Vagina (tissue), 2 donors: Measurements from ENCODE around the gene ZFP64. TPM values are rescaled to one million over a fixed set of nuclear protein-coding genes. Genes with fewer than 3 reads are reported as not detected.

Source experiments
- DNase-seq, 2 donors: peaks; one replicate each; pipeline ENCODE4 v3.0.0-alpha.2; 2017; ENCODE audit errors: extremely low spot score in 2 of 2
- H3K27ac ChIP-seq: fragments of 200-600 bp; sonication (generic); one replicate; pipeline ENCODE4 v1.5.1; 2019
- H3K27me3 ChIP-seq: fragments of 200-600 bp; sonication (generic); one replicate; pipeline ENCODE4 v1.5.1; 2019
- H3K36me3 ChIP-seq, 2 donors: fragments of 200-600 bp; sonication (generic); one replicate each; pipeline ENCODE4 v1.5.1; 2017 to 2019
- H3K4me1 ChIP-seq: fragments of 200-600 bp; sonication (generic); one replicate; pipeline ENCODE4 v1.5.1; 2019
- H3K4me3 ChIP-seq, 2 donors: fragments of 200-600 bp; sonication (generic); 1 replicate in 1 of 2; 2 replicates in 1 of 2; pipeline ENCODE4 v1.5.1; 2016 to 2019
- H3K9me3 ChIP-seq: fragments of 200-600 bp; sonication (generic); one replicate; pipeline ENCODE4 v1.5.1; 2019
- POLR2A ChIP-seq, 2 donors: fragments of 450-650 bp; IDR thresholded peaks; one replicate each; pipeline ENCODE4 v1.6.1; 2017; ENCODE audit warnings: antibody characterized with exemption in 2 of 2, mild to moderate bottlenecking in 2 of 2, moderate library complexity in 2 of 2
- POLR2AphosphoS5 ChIP-seq, 2 donors: sonication (generic); formaldehyde crosslinking; IDR thresholded peaks; one replicate each; pipeline ENCODE4 v1.9.0; 2017; ENCODE audit warnings: antibody characterized with exemption in 2 of 2, mild to moderate bottlenecking in 2 of 2, low read depth in 1 of 2; ENCODE audit not compliant: insufficient read depth in 1 of 2
- intact Hi-C: fragments of 100-400 bp; cut with DNase I; formaldehyde crosslinking; loops from one replicate; pipeline ENCODE4 v1.15.1; 2023
- total RNA-seq: library from RNA; depleted of rRNA; stranded (reverse); fragments of >200 nt; gene quantifications from one replicate; pipeline ENCODE4 v1.2.3, GENCODE V29; 2016
- TF ChIP-seq, protein P1 (sequence below), 3 experiments: fragments of 450-650 bp in 2 of 3; fragments of 200-600 bp in 1 of 3; sonication (generic) in 1 of 3; IDR thresholded peaks; one replicate each; pipeline ENCODE4 v1.5.1; 2017 to 2019; ENCODE audit warnings: antibody characterized with exemption in 3 of 3, mild to moderate bottlenecking in 2 of 3, moderate library complexity in 2 of 3

The ZFP64 gene
- total RNA-seq, 1 donor from 2014 or later: 18.4 TPM

DNA sequence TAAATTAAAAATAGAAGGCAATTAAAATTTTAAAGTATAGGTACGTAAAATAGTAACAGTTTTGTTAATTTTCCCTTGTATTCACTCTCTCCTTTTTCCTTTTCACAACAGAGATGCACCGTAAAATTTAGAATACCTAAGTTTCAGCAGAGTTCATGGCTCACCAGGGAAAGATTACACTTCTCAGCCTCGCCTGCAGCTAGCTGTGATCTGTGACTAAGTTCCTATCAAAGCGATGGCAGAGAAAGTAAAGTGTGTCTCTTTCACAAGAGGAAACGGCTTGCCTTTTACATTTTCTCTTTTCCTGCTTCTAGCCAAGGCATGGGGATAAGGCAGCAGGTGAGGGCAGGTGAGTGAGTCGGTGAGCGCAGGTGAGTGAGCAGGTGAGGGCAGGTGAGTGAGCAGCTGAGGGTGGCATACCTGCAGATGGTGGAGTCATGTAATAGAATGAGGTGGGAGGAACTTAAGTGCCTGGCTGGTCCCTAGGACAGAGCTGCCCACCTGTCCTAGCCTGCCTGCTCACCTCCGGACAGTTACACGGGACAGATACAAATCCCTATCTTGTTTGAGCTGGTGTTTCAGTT, 30.9 kb downstream of the ZFP64 start:
- Histone ChIP-seq H3K4me3 (no peak overlapping the region), H3K9me3 (no peaks in the 10 kb centered on the region), H3K27me3 (no peaks in the 10 kb centered on the region), H3K27ac (no peak overlapping the region), H3K36me3 (peaks cover 3 to 49% of the 10 kb centered on the region in 2 donors), H3K4me1 (no peaks in the 10 kb centered on the region)
- intact Hi-C loops: no loop called here
- no peak for TF ChIP-seq POLR2AphosphoS5 (IDR thresholded peaks at IDR 0.05; ENCODE audit: insufficient read depth in 1 of 2, low read depth in 1 of 2)
- TF ChIP-seq, protein P1, sequence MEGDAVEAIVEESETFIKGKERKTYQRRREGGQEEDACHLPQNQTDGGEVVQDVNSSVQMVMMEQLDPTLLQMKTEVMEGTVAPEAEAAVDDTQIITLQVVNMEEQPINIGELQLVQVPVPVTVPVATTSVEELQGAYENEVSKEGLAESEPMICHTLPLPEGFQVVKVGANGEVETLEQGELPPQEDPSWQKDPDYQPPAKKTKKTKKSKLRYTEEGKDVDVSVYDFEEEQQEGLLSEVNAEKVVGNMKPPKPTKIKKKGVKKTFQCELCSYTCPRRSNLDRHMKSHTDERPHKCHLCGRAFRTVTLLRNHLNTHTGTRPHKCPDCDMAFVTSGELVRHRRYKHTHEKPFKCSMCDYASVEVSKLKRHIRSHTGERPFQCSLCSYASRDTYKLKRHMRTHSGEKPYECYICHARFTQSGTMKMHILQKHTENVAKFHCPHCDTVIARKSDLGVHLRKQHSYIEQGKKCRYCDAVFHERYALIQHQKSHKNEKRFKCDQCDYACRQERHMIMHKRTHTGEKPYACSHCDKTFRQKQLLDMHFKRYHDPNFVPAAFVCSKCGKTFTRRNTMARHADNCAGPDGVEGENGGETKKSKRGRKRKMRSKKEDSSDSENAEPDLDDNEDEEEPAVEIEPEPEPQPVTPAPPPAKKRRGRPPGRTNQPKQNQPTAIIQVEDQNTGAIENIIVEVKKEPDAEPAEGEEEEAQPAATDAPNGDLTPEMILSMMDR (IDR thresholded peaks at IDR 0.05): no peak
- no peak for DNase-seq

- DNase-seq: no peak
- intact Hi-C loops: no loop called here
- no peak for TF ChIP-seq POLR2AphosphoS5 (IDR thresholded peaks at IDR 0.05; ENCODE audit: insufficient read depth in 1 of 2, low read depth in 1 of 2)
- no peaks in the 10 kb centered on the region for H3K4me1 ChIP-seq
- no peaks in the 10 kb centered on the region for H3K27me3 ChIP-seq
- H3K27ac ChIP-seq: no peak overlapping the region
- no peaks in the 10 kb centered on the region for H3K9me3 ChIP-seq
- peaks cover 3 to 49% of the 10 kb centered on the region in 2 donors for H3K36me3 ChIP-seq
- H3K4me3 ChIP-seq: no peak overlapping the region
Observed at GRCh38 chr20:52160049-52160570, 31.5 kb downstream of the ZFP64 start.

DNA sequence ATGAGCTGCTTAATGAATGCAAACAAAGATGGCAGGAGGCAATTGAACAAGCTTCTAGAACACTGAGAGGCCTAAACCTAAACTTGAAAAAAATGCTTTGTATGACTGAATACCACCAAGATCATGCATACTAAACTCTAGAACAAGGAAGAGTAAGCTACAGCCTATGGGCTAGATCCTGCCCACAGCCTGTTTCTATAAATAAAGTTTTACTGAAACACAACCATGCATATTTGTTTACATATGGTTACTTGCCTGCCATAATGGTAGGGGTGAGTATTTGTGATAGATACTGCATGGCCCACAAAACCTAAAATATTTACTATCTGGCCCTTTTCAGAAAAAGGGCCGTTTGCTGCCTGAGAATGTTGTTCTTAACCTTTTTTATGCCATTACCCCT, 37.0 kb downstream of the ZFP64 start:
- Histone ChIP-seq H3K9me3 (no peaks in the 10 kb centered on the region), H3K4me3 (no peak overlapping the region), H3K27me3 (no peaks in the 10 kb centered on the region), H3K27ac (no peak overlapping the region), H3K4me1 (no peaks in the 10 kb centered on the region), H3K36me3 (peaks cover 0 to 35% of the 10 kb centered on the region in 2 donors)
- no peak for TF ChIP-seq POLR2A (IDR thresholded peaks at IDR 0.05)
- TF ChIP-seq, protein P1 (IDR thresholded peaks at IDR 0.05): no peak
- intact Hi-C loops: no loop called here
- DNase-seq: no peak

DNA sequence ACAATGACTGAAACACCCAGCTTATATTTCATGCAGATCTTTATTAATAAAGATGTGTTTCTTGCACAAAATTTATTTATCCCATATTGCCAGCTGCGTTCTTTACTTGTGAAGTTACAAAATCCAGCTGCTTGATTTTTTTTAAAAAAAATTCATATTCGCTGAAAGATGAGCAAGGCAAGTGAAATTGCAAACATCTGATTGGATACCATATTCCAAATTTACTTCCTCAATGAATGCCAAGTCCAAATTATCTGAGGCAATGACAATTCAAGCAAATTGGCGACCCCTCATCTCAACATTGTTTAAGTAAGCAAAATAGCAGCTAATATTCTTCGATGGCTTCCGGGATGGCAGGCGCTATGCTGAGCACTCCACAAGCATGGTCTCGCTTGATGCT, 37.7 kb downstream of the ZFP64 start:
- no peaks in the 10 kb centered on the region for H3K9me3 ChIP-seq
- no peaks in the 10 kb centered on the region for H3K27me3 ChIP-seq
- TF ChIP-seq, protein P1 (IDR thresholded peaks at IDR 0.05): no peak
- no peak overlapping the region for H3K27ac ChIP-seq
- intact Hi-C loops: no loop called here
- no peak for DNase-seq
- no peak overlapping the region for H3K4me3 ChIP-seq
- H3K4me1 ChIP-seq: no peaks in the 10 kb centered on the region
- peaks cover 0 to 29% of the 10 kb centered on the region in 2 donors for H3K36me3 ChIP-seq

GRCh38 chr20:52152921-52153320, 38.7 kb downstream of the ZFP64 start:
- Histone ChIP-seq H3K4me3 (no peak overlapping the region), H3K27me3 (no peaks in the 10 kb centered on the region), H3K4me1 (no peaks in the 10 kb centered on the region), H3K27ac (no peak overlapping the region), H3K36me3 (peaks cover 0 to 24% of the 10 kb centered on the region in 2 donors), H3K9me3 (no peaks in the 10 kb centered on the region)
- TF ChIP-seq POLR2AphosphoS5 (IDR thresholded peaks at IDR 0.05; ENCODE audit: insufficient read depth in 1 of 2, low read depth in 1 of 2) (no peak), POLR2A (IDR thresholded peaks at IDR 0.05) (no peak)
- TF ChIP-seq, protein P1 (IDR thresholded peaks at IDR 0.05): no peak
- intact Hi-C loops: no loop called here
- no peak for DNase-seq
